ENCODE results near the gene DCANP1.

Gene DCANP1

DNA sequence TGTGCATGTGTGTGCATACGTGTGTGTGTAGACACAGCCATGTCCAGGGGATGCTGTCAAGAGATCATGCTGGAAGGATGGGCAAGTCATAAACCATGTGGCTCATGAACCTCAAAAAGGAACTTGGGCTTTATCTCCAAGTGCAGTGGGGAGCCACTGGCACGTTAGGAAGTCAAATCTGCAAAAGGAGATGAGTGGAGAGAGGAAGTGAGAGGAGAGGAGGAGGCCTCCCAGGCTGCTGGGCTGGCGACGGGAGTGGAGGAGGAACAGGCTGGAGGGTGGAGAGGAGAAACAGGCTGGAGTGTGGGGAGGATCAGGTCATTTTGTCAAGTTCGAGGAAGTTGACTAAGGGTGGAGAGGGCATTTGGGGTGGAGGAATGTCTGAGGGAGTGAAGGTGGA lies 34.2 kb upstream of the DCANP1 start:
- H4K20me1 ChIP-seq: no peaks in the 10 kb centered on the region; the same call in 1 of the 2 replicates
- no peak overlapping the region for H3K4me2 ChIP-seq
- peaks cover 11% of the 10 kb centered on the region for H3K27me3 ChIP-seq
- H3K27ac ChIP-seq: no peak overlapping the region
- H3K9me3 ChIP-seq: no peaks in the 10 kb centered on the region
- no peak overlapping the region for H3K9ac ChIP-seq
- no peaks in the 10 kb centered on the region for H3K4me1 ChIP-seq
- TF ChIP-seq Cebpa-rat (IDR thresholded peaks at IDR 0.05): no peak
- no peak overlapping the region for H3K4me3 ChIP-seq
- H3K36me3 ChIP-seq: no peaks in the 10 kb centered on the region

DNA sequence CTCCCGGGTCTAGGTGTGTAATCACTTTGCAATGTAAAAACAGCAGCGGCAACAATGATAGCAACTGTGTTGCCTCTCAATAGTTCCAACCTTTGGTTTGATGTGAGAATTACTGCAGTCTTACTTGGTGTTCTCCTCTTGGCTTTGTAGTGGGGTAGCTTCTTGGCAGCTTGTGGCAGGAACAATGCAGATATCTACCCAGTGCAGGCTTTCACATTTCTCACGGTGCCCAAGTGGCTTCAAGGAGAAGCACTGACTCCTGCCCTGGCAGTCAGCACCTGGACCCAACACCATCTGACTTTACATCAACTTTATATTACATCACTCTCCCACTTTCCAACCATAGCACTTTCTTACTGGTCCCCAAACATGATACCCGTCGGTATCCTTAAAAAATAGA lies 33.4 kb upstream of the DCANP1 start:
- Histone ChIP-seq H3K4me3 (no peak overlapping the region), H3K9me3 (no peaks in the 10 kb centered on the region), H3K4me1 (no peaks in the 10 kb centered on the region), H3K27me3 (peaks cover 3% of the 10 kb centered on the region), H3K9ac (no peak overlapping the region), H3K36me3 (no peaks in the 10 kb centered on the region), H4K20me1 (no peaks in the 10 kb centered on the region), H3K4me2 (no peak overlapping the region), H3K27ac (no peak overlapping the region)
- TF ChIP-seq Cebpa-rat (IDR thresholded peaks at IDR 0.05): no peak

DNA sequence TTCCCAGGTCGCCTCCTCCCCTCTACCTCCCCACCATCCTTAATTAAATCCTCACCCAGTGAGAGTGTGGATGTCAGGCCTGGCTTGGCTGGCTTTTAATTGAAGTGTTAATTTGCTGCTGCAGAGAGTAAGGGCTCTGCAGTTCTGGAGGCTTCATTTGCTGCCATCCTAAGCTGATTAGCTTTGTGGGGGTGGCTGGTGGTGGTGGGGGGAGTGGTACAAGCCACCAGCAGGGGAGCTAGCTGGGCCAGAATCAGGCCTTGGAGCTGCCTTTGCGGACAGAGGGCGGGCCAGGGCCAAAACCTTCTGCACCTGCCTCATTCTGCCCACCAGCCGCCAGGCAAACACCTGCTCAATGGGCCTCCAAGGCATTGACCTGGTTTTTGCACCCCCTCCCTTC lies 31.8 kb upstream of the DCANP1 start:
- Histone ChIP-seq H3K9me3 (no peaks in the 10 kb centered on the region), H3K36me3 (no peaks in the 10 kb centered on the region), H3K4me2 (no peak overlapping the region), H4K20me1 (no peaks in the 10 kb centered on the region), H3K27me3 (no peaks in the 10 kb centered on the region), H3K27ac (no peak overlapping the region), H3K4me1 (no peaks in the 10 kb centered on the region), H3K4me3 (no peak overlapping the region), H3K9ac (no peak overlapping the region)
- no peak for TF ChIP-seq Cebpa-rat (IDR thresholded peaks at IDR 0.05)

DNA sequence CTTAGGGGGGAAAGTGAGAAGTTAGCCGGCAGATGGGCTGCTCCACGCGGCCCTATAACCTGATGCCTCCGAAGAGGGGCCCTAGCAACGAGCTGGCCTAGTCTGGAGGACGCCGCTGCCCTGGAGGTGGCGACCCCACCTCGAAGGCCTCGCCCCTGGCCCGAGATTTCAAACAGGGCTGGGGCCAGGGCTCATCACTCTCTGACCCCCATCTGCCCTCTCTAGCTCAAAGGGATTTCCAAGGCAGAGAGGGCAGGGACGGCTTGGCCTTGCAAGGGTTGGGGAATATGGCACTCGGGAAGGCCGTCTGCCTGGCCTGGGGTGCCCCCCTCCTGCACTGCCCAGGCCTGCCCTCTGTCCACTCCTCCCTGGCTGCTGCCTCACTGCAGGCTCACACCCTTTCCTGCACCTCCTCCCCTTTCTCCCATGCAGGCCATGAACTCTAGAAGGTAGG lies 30.5 kb upstream of the DCANP1 start:
- TF ChIP-seq Cebpa-rat (IDR thresholded peaks at IDR 0.05): no peak
- no peaks in the 10 kb centered on the region for H3K27me3 ChIP-seq
- H4K20me1 ChIP-seq: no peaks in the 10 kb centered on the region
- H3K4me3 ChIP-seq: no peak overlapping the region
- H3K9ac ChIP-seq: no peak overlapping the region
- H3K9me3 ChIP-seq: no peaks in the 10 kb centered on the region
- H3K36me3 ChIP-seq: no peaks in the 10 kb centered on the region
- no peak overlapping the region for H3K27ac ChIP-seq
- H3K4me1 ChIP-seq: no peaks in the 10 kb centered on the region
- no peak overlapping the region for H3K4me2 ChIP-seq

DNA sequence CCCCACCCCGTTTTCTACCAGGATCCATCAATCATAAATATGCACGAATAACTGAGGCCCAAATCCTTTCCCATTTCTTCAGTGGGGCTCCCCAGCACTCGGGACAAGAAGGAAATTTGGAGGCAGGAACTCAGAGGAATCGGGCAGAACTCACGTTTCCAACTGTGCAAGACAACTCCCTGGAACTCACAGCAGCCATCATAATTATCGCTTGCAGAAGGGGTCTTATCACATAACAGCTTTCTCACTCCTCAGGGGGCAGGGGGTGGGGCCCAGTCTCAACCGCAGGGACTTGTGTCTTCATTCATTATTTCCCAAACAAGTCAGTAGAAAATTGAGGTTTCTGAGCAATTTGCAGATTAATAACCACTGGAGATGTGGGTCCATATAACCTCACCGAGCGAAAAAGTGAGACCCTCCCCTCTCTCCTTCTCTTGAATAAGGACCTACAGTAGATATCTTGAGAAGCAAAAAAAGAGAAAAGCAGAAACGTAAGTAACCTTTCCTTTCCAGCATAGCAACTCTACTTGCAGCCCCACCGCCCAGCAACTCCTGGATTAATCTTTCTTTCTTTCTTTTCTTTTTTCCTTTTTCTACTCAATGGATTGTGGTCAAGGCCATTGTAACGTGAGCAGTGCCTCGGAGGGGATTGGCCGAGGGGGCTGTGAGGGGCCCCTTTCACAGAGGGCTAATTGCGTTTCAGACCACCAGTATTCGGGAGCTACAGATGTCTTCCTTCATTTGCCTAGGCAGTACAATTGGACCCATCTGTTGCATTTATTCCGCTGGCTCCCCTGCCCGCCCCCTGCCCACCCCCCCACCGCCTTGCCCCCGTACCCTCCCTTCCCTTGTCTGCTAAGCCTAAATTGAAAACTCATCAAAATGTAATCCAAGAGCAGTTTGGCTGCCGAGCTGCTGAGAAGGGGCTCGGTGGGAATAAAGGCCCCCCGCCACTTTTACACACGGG lies 29.8 kb upstream of the DCANP1 start:
- no peaks in the 10 kb centered on the region for H4K20me1 ChIP-seq
- no peak overlapping the region for H3K9ac ChIP-seq
- no peak overlapping the region for H3K4me2 ChIP-seq
- no peak overlapping the region for H3K27ac ChIP-seq
- H3K27me3 ChIP-seq: 0 out of 2 replicates have a peak, but pooled peaks cover 4% of the 10 kb centered on the region
- no peak for TF ChIP-seq Cebpa-rat (IDR thresholded peaks at IDR 0.05)
- no peaks in the 10 kb centered on the region for H3K9me3 ChIP-seq
- H3K36me3 ChIP-seq: no peaks in the 10 kb centered on the region
- no peak overlapping the region for H3K4me3 ChIP-seq
- H3K4me1 ChIP-seq: no peaks in the 10 kb centered on the region

DNA sequence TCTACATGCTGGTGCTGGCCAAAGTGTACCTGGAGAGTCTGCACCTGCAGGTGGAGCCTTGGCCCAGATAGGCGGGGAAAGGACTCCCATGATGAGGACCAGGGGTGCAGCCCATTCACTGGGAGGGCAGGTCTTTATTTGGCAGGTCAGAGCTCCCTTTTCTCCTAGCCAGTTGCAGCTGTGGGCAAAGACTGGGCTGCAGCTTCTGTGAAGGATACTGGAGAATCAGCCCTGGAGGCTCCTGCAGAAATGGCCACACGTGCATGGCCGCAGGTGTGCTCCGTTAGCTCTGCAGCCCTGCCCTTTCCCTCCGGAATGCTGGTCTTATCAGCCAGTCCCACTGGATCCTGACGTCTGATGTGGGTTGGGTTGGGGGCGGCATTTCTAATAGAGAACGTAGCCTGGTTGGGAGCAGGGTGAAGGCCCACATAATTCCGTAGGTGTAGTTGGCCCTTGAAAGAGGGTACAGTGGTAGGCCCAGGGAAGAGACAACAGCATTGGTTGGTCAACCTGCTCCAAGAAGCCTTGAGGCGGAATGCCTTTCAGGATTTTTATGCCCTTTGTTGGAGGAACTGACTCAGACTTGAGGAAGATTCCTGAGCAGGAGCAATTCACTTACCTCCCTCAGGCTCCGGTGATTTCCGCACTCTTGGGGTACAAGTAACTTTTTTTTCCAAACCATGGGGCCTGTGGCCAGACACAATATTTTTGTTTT lies 27.0 kb upstream of the DCANP1 start:
- Histone ChIP-seq H3K9me3 (no peaks in the 10 kb centered on the region), H3K9ac (no peak overlapping the region), H3K27ac (no peak overlapping the region), H3K4me2 (no peak overlapping the region), H3K36me3 (no peaks in the 10 kb centered on the region), H3K27me3 (0 out of 2 replicates have a peak, but pooled peaks cover 7% of the 10 kb centered on the region), H3K4me3 (no peak overlapping the region), H3K4me1 (no peaks in the 10 kb centered on the region), H4K20me1 (no peaks in the 10 kb centered on the region)
- TF ChIP-seq Cebpa-rat (IDR thresholded peaks at IDR 0.05): no peak

DNA sequence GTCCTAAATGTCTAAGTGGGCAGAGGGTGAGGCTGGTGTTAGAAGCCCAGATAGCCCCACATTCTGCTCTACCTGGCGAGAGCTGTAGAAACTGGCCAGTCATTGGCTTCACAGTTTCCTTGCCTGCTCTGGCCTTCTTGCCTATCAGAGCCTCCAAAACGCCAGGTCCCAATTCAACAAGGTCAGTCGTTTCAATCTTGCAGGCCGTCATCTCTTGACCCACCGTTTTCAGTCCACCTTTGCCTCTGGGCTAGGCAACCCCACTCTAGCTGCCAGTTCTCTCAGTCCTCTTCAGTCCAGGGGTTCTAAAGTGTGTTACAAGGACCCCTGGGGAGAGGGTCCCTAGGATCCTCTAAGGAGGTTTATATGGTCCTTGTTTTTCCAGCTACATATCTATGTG lies 25.0 kb upstream of the DCANP1 start:
- H3K27me3 ChIP-seq: peaks cover 13% of the 10 kb centered on the region
- H3K4me3 ChIP-seq: no peak overlapping the region
- H3K9ac ChIP-seq: no peak overlapping the region
- TF ChIP-seq Cebpa-rat (IDR thresholded peaks at IDR 0.05): no peak
- no peaks in the 10 kb centered on the region for H3K4me1 ChIP-seq
- no peak overlapping the region for H3K4me2 ChIP-seq
- no peaks in the 10 kb centered on the region for H4K20me1 ChIP-seq
- no peaks in the 10 kb centered on the region for H3K36me3 ChIP-seq
- H3K9me3 ChIP-seq: no peaks in the 10 kb centered on the region
- no peak overlapping the region for H3K27ac ChIP-seq

DNA sequence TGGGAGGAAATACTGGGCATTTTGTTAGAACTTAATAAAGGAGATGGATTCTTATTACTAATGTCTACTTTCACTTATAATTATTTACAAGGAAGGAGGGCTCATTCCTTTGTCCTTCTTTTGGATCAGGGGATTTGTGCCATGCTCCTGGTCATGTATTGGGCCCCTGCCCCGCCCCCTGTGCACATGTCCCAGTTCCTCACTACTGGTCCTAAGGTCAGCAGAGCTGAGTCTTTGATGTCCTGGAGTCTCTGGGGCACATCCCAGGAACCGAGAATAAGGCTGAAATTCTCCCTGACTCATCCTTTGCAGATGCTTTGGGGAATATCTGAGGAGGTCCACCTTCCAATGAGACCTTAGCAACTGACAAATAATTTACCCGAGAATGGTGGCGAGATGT lies 24.6 kb upstream of the DCANP1 start:
- Histone ChIP-seq H3K27ac (no peak overlapping the region), H3K4me1 (peaks cover 2% of the 10 kb centered on the region), H3K9ac (no peak overlapping the region), H3K4me3 (no peak overlapping the region), H4K20me1 (no peaks in the 10 kb centered on the region), H3K36me3 (no peaks in the 10 kb centered on the region), H3K27me3 (peaks cover 18% of the 10 kb centered on the region), H3K9me3 (no peaks in the 10 kb centered on the region), H3K4me2 (no peak overlapping the region)
- no peak for TF ChIP-seq Cebpa-rat (IDR thresholded peaks at IDR 0.05)

DNA sequence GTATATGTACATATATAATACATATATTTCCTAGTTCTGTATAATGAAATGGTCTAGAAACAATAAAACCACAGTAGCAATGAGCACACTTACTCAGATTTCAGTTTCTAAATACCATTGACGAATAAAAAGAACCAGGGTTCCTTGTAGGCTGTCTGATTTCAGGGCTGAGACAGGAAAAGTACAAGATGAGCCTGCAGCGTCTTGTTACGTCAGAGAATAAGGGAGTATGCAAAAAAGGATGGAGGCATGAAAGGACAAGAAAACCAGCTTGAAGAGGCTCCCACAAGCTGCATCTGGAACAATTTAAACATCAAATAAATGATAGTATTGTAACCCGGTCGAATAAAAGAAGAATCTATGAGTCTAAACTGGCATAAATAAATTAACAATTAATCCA lies 22.8 kb upstream of the DCANP1 start:
- Histone ChIP-seq H3K36me3 (no peaks in the 10 kb centered on the region), H3K9ac (no peak overlapping the region), H4K20me1 (no peaks in the 10 kb centered on the region), H3K4me2 (no peak overlapping the region), H3K4me3 (no peak overlapping the region), H3K9me3 (no peaks in the 10 kb centered on the region), H3K4me1 (peaks cover 13% of the 10 kb centered on the region), H3K27me3 (peaks cover 29% of the 10 kb centered on the region), H3K27ac (no peak overlapping the region)
- TF ChIP-seq Cebpa-rat (IDR thresholded peaks at IDR 0.05): no peak

DNA sequence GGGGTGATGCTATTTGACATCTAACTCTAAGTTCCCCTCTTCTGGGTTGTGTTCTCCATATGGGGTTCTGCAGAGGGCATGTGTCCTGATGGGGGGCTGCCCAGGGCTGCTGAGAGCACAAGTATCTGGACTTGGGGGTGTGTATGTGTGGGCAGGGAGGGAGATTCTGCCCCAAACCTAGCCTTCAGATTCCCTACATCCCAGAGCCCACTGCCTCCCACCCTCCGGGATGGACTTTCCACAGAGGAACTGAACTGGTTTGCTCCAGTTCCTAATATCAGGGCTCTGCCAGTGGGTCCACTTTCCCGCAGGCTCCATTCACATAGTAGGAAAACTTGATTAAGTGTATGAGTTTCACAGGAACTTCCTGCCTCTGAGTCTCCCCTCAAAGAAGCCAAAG lies 21.4 kb upstream of the DCANP1 start:
- Histone ChIP-seq H3K4me2 (no peak overlapping the region), H4K20me1 (no peaks in the 10 kb centered on the region), H3K36me3 (no peaks in the 10 kb centered on the region), H3K4me1 (peaks cover 17% of the 10 kb centered on the region), H3K9me3 (no peaks in the 10 kb centered on the region), H3K27me3 (peaks cover 30% of the 10 kb centered on the region), H3K4me3 (no peak overlapping the region), H3K9ac (no peak overlapping the region), H3K27ac (no peak overlapping the region)
- TF ChIP-seq Cebpa-rat (IDR thresholded peaks at IDR 0.05): no peak

All from BLaER1 (cell line).